Upper lobe of left lung (tissue), 4 donors: Measurements from ENCODE around the gene PLIN3.

Experiments
- CTCF ChIP-seq, 6 experiments: fragments of 450-650 bp in 4 of 6; fragments of 200-600 bp in 2 of 6; sonication (generic) in 2 of 6; IDR thresholded peaks; one replicate each; pipeline ENCODE4 v1.5.1; 2016 to 2019; ENCODE audit warnings: antibody characterized with exemption in 6 of 6
- POLR2A ChIP-seq, 4 donors: fragments of 450-650 bp; IDR thresholded peaks; one replicate each; pipeline ENCODE4 v1.5.1; 2016 to 2017; ENCODE audit warnings: antibody characterized with exemption in 4 of 4, mild to moderate bottlenecking in 2 of 4

GRCh38 chr19:4911786-4912672 is 44.6 kb upstream of the PLIN3 start:
- TF ChIP-seq CTCF (IDR thresholded peaks at IDR 0.05) (peak in 5 of 6 experiments; percentile 54 to 64 (median 56)), POLR2A (IDR thresholded peaks at IDR 0.05) (no peak)
